Lung (tissue), 12 donors: ENCODE measurements around the gene GABBR2. TPM values are rescaled to one million over a fixed set of nuclear protein-coding genes. Genes with fewer than 3 reads are reported as not detected.

ENCODE experiments used
- ATAC-seq: fragments of 200-7000 bp; cut with Tn5 transposase; one replicate; pipeline ENCODE4 v1.9.1; 2020; ENCODE audit warnings: moderate number of reproducible peaks; ENCODE audit not compliant: insufficient read depth, low FRiP score
- DNase-seq, 3 donors: peaks; one replicate each; pipeline ENCODE4 v3.0.0-alpha.2; 2013 to 2017
- H3K27ac ChIP-seq, 2 donors: one replicate each; pipeline ENCODE4 v1.5.1; 2013; ENCODE audit warnings: mild to moderate bottlenecking in 2 of 2, moderate library complexity in 2 of 2, control low read depth in 1 of 2, inconsistent platforms in 1 of 2, low read depth in 1 of 2, low read length in 1 of 2
- H3K27me3 ChIP-seq, 3 donors: one replicate each; pipeline ENCODE4 v1.5.1; 2013; ENCODE audit warnings: low read length in 2 of 3; ENCODE audit not compliant: control insufficient read depth in 3 of 3, insufficient read depth in 3 of 3
- H3K36me3 ChIP-seq, 4 donors: one replicate each; pipeline ENCODE4 v1.5.1; 2013; ENCODE audit warnings: low read length in 4 of 4, mild to moderate bottlenecking in 1 of 4, moderate library complexity in 1 of 4; ENCODE audit not compliant: control insufficient read depth in 4 of 4, insufficient read depth in 4 of 4
- H3K4me1 ChIP-seq, 5 donors: one replicate each; pipeline ENCODE4 v1.5.1; 2013; ENCODE audit warnings: low read length in 5 of 5, mild to moderate bottlenecking in 2 of 5, moderate library complexity in 1 of 5; ENCODE audit not compliant: control insufficient read depth in 5 of 5, insufficient read depth in 5 of 5
- H3K4me3 ChIP-seq: one replicate; pipeline ENCODE4 v1.5.1; 2013; ENCODE audit warnings: mild to moderate bottlenecking, control low read depth, moderate library complexity
- H3K9ac ChIP-seq, 2 donors: one replicate each; pipeline ENCODE4 v1.5.1; 2013; ENCODE audit warnings: low read length in 2 of 2, control low read depth in 1 of 2; ENCODE audit not compliant: insufficient read depth in 1 of 2
- H3K9me3 ChIP-seq, 4 donors: one replicate each; pipeline ENCODE4 v1.5.1; 2013; ENCODE audit warnings: low read length in 3 of 4, mild to moderate bottlenecking in 1 of 4, moderate library complexity in 1 of 4; ENCODE audit not compliant: control insufficient read depth in 4 of 4, insufficient read depth in 3 of 4
- WGBS, 2 donors: extraction: QIAGEN DNeasy Blood & Tissue Kit; methylation state at CpG; one replicate each; pipeline ENCODE4 v1.1.7; 2013; 5-methylcytosine and 5-hydroxymethylcytosine counted together
- polyA plus RNA-seq, 2 donors: library from polyadenylated mRNA; stranded (reverse); fragments of 200-250 nt; gene quantifications; one replicate each; pipeline ENCODE4 v1.2.1, GENCODE V29; 2013
- total RNA-seq, 2 donors: library from RNA; depleted of rRNA in 1 of 2; stranded (reverse); fragments of >200 nt in 1 of 2; gene quantifications; one replicate each; pipeline ENCODE4 v1.2.1, GENCODE V29; 2014 to 2021
- TF ChIP-seq, protein P1 (sequence below): IDR thresholded peaks from 2 replicates; pipeline ENCODE4 v1.5.1; 2012; ENCODE audit warnings: mild to moderate bottlenecking; ENCODE audit errors: control extremely low read depth, extremely low read depth
- donor health status: control.
- donor health status: control.
- donor health status: Bipolar disorder and iron deficiency.
- donor health status: healthy.
- donor health status: DM: yes; HTN: yes; CAD: no.

The GABBR2 gene
- total and polyA plus RNA-seq, 4 donors, result 0.40 to 1.8 (median 0.64) TPM

DNA sequence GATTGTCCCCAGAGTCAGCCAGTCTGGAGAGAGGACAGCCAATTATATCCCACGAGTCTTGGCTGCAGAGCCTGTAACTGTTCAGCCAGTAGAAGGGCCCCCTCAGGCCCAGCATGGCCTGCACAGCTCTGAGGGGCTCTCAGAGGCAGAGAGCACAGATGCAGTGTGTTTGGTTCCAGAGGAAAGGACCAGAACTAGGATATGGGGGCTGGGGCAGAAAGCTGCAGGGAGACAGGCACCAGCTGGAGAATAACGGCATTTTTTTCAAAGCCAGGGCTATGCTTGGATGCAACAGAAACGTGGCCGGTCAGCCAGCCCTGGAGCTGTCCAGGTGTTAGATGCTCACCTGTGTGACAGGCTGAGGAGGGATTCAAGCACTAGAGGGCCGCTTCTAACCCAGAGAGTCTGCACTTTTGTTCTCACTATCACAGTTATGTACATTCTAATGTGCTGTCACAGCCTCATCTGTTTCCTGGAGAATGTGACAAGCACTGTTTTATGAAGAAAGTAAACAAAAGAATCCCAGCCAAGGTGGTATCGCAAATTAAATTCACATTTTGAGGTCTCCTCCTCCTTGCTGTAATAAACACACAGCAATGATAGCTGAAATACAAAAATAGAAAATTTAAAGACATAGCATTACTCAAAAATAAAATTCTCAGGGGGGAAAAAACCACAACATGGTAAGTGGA lies 96.5 kb downstream of the GABBR2 start:
- Histone ChIP-seq H3K27ac (no peak overlapping the region), H3K9me3 (no peaks in the 10 kb centered on the region), H3K4me3 (no peak overlapping the region), H3K4me1 (peaks cover 0 to 32% (median 13%) of the 10 kb centered on the region in 5 donors), H3K36me3 (no peaks in the 10 kb centered on the region), H3K27me3 (no peaks in the 10 kb centered on the region), H3K9ac (no peak overlapping the region)
- WGBS, 2 donors, result 54 to 65% methylated on average over 6 of the region's 6 CpGs
- ATAC-seq (no peak), DNase-seq (peak; percentile 77 to 87 (median 80))
- TF ChIP-seq, protein P1, sequence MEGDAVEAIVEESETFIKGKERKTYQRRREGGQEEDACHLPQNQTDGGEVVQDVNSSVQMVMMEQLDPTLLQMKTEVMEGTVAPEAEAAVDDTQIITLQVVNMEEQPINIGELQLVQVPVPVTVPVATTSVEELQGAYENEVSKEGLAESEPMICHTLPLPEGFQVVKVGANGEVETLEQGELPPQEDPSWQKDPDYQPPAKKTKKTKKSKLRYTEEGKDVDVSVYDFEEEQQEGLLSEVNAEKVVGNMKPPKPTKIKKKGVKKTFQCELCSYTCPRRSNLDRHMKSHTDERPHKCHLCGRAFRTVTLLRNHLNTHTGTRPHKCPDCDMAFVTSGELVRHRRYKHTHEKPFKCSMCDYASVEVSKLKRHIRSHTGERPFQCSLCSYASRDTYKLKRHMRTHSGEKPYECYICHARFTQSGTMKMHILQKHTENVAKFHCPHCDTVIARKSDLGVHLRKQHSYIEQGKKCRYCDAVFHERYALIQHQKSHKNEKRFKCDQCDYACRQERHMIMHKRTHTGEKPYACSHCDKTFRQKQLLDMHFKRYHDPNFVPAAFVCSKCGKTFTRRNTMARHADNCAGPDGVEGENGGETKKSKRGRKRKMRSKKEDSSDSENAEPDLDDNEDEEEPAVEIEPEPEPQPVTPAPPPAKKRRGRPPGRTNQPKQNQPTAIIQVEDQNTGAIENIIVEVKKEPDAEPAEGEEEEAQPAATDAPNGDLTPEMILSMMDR, result no peak

DNA sequence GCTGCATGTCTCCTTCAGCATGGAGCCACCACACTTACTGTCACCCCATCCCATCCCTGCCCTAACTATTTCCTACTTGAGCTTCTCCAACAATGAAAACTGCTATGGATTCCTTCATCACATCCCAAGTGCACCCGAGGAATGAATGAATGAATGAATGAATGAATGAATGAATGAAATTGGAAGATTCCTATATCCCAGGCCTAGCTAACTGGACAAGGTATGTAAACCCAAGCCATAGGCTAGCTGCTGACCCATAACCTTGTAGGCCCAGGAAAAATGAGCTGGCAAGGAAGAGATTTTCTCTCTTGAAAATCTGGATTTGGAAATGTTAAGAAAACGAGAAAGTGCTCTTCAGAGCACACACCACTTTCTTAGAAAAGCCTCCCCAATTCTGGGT lies 97.4 kb downstream of the GABBR2 start:
- ATAC-seq, result no peak
- no peak for DNase-seq
- peaks cover 0 to 32% (median 13%) of the 10 kb centered on the region in 5 donors for H3K4me1 ChIP-seq

DNA sequence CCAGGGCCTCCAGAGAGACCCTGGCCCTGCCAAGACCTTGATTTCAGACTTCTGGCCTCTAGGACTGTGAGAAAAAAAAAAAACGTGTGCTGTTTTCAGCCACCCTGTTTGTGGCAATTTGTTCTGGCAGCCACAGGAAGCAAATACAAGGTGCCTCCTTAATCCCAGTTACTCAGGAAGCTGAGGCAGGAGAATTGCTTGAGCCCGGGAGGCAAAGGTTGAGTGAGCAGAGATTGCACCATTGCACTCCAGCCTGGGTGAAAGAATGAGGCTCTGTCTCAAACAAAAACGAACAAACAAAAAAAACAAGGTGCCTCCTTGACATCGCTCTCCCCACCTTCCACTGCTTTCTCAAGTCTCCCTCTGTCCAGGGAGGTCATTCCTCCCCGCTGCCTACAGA lies 98.0 kb downstream of the GABBR2 start:
- no peaks in the 10 kb centered on the region for H3K9me3 ChIP-seq
- DNase-seq (no peak), ATAC-seq (no peak)
- H3K4me1 ChIP-seq, result peaks cover 0 to 32% (median 13%) of the 10 kb centered on the region in 5 donors
- no peak overlapping the region for H3K9ac ChIP-seq
- 53 to 58% methylated on average over 5 of the region's 5 CpGs for WGBS, 2 donors
- H3K27ac ChIP-seq, result no peak overlapping the region
- H3K36me3 ChIP-seq, result no peaks in the 10 kb centered on the region
- no peak overlapping the region for H3K4me3 ChIP-seq
- no peaks in the 10 kb centered on the region for H3K27me3 ChIP-seq
- TF ChIP-seq, protein P1, result no peak

More for the DNA sequence above, 97.4 kb downstream of the GABBR2 start:
- TF ChIP-seq, protein P1, result no peak
- H3K36me3 ChIP-seq, result no peaks in the 10 kb centered on the region
- 83 to 87% methylated on average over 2 of the region's 2 CpGs for WGBS, 2 donors
- H3K4me3 ChIP-seq, result no peak overlapping the region
- H3K27me3 ChIP-seq, result no peaks in the 10 kb centered on the region
- H3K9ac ChIP-seq, result no peak overlapping the region
- no peaks in the 10 kb centered on the region for H3K9me3 ChIP-seq
- no peak overlapping the region for H3K27ac ChIP-seq

DNA sequence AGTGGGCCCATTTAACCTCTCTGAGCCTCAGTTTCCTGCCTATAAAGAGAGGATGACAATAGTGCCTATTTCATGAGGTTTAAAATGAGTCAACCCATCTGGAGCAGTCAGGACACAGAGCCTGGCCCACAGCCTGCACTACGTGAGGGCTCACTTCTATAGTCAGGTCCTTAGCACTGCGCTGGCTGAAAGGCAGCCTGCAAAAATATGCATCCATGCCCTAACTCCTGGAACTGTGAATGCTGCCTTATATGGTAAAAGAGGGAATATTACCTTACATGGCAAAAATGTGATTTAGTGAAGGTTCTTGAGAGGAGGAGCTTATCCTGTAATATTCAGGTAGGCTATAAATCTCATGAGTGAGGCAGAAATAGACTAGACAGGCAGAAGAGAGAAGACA lies 98.5 kb downstream of the GABBR2 start:
- no peak overlapping the region for H3K27ac ChIP-seq
- TF ChIP-seq, protein P1, result no peak
- DNase-seq, result peak; percentile 29 to 64 (median 58)

More for the DNA sequence above, 98.5 kb downstream of the GABBR2 start:
- H3K4me3 ChIP-seq, result no peak overlapping the region
- H3K9me3 ChIP-seq, result no peaks in the 10 kb centered on the region
- no peak for ATAC-seq
- no peak overlapping the region for H3K9ac ChIP-seq
- H3K27me3 ChIP-seq, result no peaks in the 10 kb centered on the region
- no peaks in the 10 kb centered on the region for H3K36me3 ChIP-seq
- H3K4me1 ChIP-seq, result peaks cover 0 to 32% (median 13%) of the 10 kb centered on the region in 5 donors
- 86 to 94% methylated on average over 2 of the region's 2 CpGs for WGBS, 2 donors
